ENCODE data around the gene STEAP2. TPM values are rescaled to one million over a fixed set of nuclear protein-coding genes. Genes with fewer than 3 reads are reported as not detected.

The STEAP2 gene
- total RNA-seq, 1 experiment from 2014 or later = 13.4 TPM

GRCh38 chr7:90209776-90210175, 1.8 kb upstream of the STEAP2 start:
- H3K9ac ChIP-seq (ENCODE audit: low read length) = no peak overlapping the region

More at GRCh38 chr7:90209776-90210175, 1.8 kb upstream of the STEAP2 start:
- TF ChIP-seq, protein P1, sequence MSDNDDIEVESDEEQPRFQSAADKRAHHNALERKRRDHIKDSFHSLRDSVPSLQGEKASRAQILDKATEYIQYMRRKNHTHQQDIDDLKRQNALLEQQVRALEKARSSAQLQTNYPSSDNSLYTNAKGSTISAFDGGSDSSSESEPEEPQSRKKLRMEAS (IDR thresholded peaks at IDR 0.05) = no peak
- no peak for TF ChIP-seq ZNF274 (IDR thresholded peaks at IDR 0.05; ENCODE audit: low read depth, low read length)
- TF ChIP-seq EGR1 (IDR thresholded peaks at IDR 0.05; ENCODE audit: low read depth) = no peak
- TF ChIP-seq CBX3 (IDR thresholded peaks at IDR 0.05; ENCODE audit: low read depth) = no peak
- TF ChIP-seq, protein P2, sequence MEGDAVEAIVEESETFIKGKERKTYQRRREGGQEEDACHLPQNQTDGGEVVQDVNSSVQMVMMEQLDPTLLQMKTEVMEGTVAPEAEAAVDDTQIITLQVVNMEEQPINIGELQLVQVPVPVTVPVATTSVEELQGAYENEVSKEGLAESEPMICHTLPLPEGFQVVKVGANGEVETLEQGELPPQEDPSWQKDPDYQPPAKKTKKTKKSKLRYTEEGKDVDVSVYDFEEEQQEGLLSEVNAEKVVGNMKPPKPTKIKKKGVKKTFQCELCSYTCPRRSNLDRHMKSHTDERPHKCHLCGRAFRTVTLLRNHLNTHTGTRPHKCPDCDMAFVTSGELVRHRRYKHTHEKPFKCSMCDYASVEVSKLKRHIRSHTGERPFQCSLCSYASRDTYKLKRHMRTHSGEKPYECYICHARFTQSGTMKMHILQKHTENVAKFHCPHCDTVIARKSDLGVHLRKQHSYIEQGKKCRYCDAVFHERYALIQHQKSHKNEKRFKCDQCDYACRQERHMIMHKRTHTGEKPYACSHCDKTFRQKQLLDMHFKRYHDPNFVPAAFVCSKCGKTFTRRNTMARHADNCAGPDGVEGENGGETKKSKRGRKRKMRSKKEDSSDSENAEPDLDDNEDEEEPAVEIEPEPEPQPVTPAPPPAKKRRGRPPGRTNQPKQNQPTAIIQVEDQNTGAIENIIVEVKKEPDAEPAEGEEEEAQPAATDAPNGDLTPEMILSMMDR (IDR thresholded peaks at IDR 0.05 in 2 of 3, conservative IDR thresholded peaks at IDR 0.05 in 1 of 3; ENCODE audit: borderline replicate concordance in 1 of 3, insufficient read depth in 1 of 3, low read depth in 2 of 3, low read length in 2 of 3) = no peak
- no peak for TF ChIP-seq TCF7L2 (IDR thresholded peaks at IDR 0.05; ENCODE audit: borderline replicate concordance, extremely low read depth, insufficient read depth, insufficient read length)
- TF ChIP-seq SP1 (IDR thresholded peaks at IDR 0.05; ENCODE audit: low read depth) = no peak
- TF ChIP-seq, protein P3, sequence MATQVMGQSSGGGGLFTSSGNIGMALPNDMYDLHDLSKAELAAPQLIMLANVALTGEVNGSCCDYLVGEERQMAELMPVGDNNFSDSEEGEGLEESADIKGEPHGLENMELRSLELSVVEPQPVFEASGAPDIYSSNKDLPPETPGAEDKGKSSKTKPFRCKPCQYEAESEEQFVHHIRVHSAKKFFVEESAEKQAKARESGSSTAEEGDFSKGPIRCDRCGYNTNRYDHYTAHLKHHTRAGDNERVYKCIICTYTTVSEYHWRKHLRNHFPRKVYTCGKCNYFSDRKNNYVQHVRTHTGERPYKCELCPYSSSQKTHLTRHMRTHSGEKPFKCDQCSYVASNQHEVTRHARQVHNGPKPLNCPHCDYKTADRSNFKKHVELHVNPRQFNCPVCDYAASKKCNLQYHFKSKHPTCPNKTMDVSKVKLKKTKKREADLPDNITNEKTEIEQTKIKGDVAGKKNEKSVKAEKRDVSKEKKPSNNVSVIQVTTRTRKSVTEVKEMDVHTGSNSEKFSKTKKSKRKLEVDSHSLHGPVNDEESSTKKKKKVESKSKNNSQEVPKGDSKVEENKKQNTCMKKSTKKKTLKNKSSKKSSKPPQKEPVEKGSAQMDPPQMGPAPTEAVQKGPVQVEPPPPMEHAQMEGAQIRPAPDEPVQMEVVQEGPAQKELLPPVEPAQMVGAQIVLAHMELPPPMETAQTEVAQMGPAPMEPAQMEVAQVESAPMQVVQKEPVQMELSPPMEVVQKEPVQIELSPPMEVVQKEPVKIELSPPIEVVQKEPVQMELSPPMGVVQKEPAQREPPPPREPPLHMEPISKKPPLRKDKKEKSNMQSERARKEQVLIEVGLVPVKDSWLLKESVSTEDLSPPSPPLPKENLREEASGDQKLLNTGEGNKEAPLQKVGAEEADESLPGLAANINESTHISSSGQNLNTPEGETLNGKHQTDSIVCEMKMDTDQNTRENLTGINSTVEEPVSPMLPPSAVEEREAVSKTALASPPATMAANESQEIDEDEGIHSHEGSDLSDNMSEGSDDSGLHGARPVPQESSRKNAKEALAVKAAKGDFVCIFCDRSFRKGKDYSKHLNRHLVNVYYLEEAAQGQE (IDR thresholded peaks at IDR 0.05; ENCODE audit: low read depth) = no peak
- TF ChIP-seq POLR2A (IDR thresholded peaks at IDR 0.05; ENCODE audit: borderline replicate concordance, extremely low read depth, insufficient read depth, insufficient read length) = no peak
- no peak for TF ChIP-seq SIN3A (IDR thresholded peaks at IDR 0.05; ENCODE audit: low read depth)
- TF ChIP-seq SRF (IDR thresholded peaks at IDR 0.05; ENCODE audit: low read depth) = no peak
- TF ChIP-seq FOSL1 (IDR thresholded peaks at IDR 0.05; ENCODE audit: low read depth) = no peak
- no peak for TF ChIP-seq YY1 (IDR thresholded peaks at IDR 0.05; ENCODE audit: extremely low read depth, insufficient replicate concordance, low read depth, low read length)
- peaks cover 9 to 22% of the 10 kb centered on the region in 2 experiments for H3K4me1 ChIP-seq (ENCODE audit: control insufficient read depth in 1 of 2, insufficient read depth in 2 of 2, low read length in 2 of 2)
- intact Hi-C loops (cut with micrococcal nuclease) = loop anchor here (2.0 to 5.0 kb wide), 2 partner anchors 31 to 52 kb away; no protein-coding TSS in a partner anchor
- DNase-seq (ENCODE audit: low read depth, low spot score) (no peak), ATAC-seq (no peak)
- H3K79me2 ChIP-seq (ENCODE audit: insufficient read depth, low read length) = peaks cover 4% of the 10 kb centered on the region; the same call in 1 of the 2 replicates
- no peaks in the 10 kb centered on the region for H3K36me3 ChIP-seq (ENCODE audit: control insufficient read depth in 1 of 2, insufficient read depth in 2 of 2, low read length in 2 of 2)
- no peaks in the 10 kb centered on the region for H3K27me3 ChIP-seq (ENCODE audit: insufficient read depth, low read length)
- POLR2A ChIA-PET = no interaction called here
- no peaks in the 10 kb centered on the region for H3K9me3 ChIP-seq (ENCODE audit: control insufficient read depth in 1 of 2, insufficient read depth in 1 of 2, low read depth in 1 of 2, low read length in 2 of 2)
- no TSS peak for BruUV-seq (replicated peaks)
- H4K20me1 ChIP-seq (ENCODE audit: insufficient read depth) = no peaks in the 10 kb centered on the region
- CTCF ChIA-PET = no interaction called here
- no peaks in the 10 kb centered on the region for H3K9me2 ChIP-seq (ENCODE audit: insufficient read depth)
- H2AFZ ChIP-seq (ENCODE audit: low read depth, low read length, poor library complexity, severe bottlenecking) = peak overlapping the region; percentile 63
- H3K4me2 ChIP-seq (ENCODE audit: low read length) = no peak overlapping the region
- H3K4me3 ChIP-seq (replicated peaks in 1 of 2; ENCODE audit: low read depth in 1 of 2, low read length in 2 of 2) = no peak overlapping the region
- H3K27ac ChIP-seq (ENCODE audit: low read depth, low read length) = no peak overlapping the region
- RAD21 ChIA-PET (ENCODE audit: low non-redundant PET in 1 of 2, low total read pairs in 2 of 2, uncharacterized antibody in 2 of 2, unreplicated experiment in 2 of 2) = no interaction called here

Measured in HCT116 (cell line).